PC-3 (cell line): ENCODE data around the gene SH3PXD2A.

ENCODE experiments used
- CTCF ChIP-seq: fragments of 300-600 bp; sonication (generic); conservative IDR thresholded peaks from 2 replicates; pipeline ENCODE4 v1.5.1; 2017; ENCODE audit warnings: antibody characterized with exemption, low read depth, mild to moderate bottlenecking, low read length
- EZH2 ChIP-seq: fragments of 300-600 bp; sonication (generic); IDR thresholded peaks from one replicate; pipeline ENCODE4 v1.6.1; 2017; ENCODE audit warnings: antibody characterized with exemption, mild to moderate bottlenecking, low read length; ENCODE audit not compliant: unreplicated experiment
- EZH2phosphoT487 ChIP-seq: fragments of 300-600 bp; sonication (generic); IDR thresholded peaks from 2 replicates; pipeline ENCODE4 v1.6.1; 2018; ENCODE audit warnings: mild to moderate bottlenecking, antibody characterized with exemption, low read length, borderline replicate concordance

- TF ChIP-seq CTCF (no peak), EZH2 (no peak), EZH2phosphoT487 (no peak)
These were observed 70.5 kb downstream of the SH3PXD2A start for GRCh38 chr10:103784723-103785418.
